Psoas muscle (tissue), 8 donors: ENCODE measurements around the gene MMP28. TPM values are rescaled to one million over a fixed set of nuclear protein-coding genes. Genes with fewer than 3 reads are reported as not detected.

Source experiments
- ATAC-seq, 4 donors: fragments of 200-7000 bp; cut with Tn5 transposase; one replicate each; pipeline ENCODE4 v1.9.1; 2020; ENCODE audit warnings: moderate library complexity in 3 of 4, mild to moderate bottlenecking in 2 of 4
- DNase-seq, 2 donors: peaks; one replicate each; pipeline ENCODE4 v3.0.0-alpha.2; 2020
- H3K27ac ChIP-seq: fragments of 200-600 bp; one replicate; pipeline ENCODE4 v1.8.0; 2022
- H3K27me3 ChIP-seq, 3 donors: fragments of 200-600 bp in 1 of 3; one replicate each; pipeline versions ENCODE4 v1.6.1 to v1.8.0; 2013 to 2022; ENCODE audit warnings: low read length in 2 of 3, mild to moderate bottlenecking in 2 of 3, moderate library complexity in 1 of 3; ENCODE audit not compliant: insufficient read depth in 3 of 3
- H3K36me3 ChIP-seq, 2 donors: fragments of 200-600 bp in 1 of 2; one replicate each; pipeline versions ENCODE4 v1.6.1 to v1.8.0; 2013 to 2022; ENCODE audit warnings: low read depth in 1 of 2, mild to moderate bottlenecking in 1 of 2, moderate library complexity in 1 of 2; ENCODE audit not compliant: insufficient read depth in 1 of 2
- H3K4me1 ChIP-seq: fragments of 200-600 bp; one replicate; pipeline ENCODE4 v1.8.0; 2022
- H3K4me3 ChIP-seq: fragments of 200-600 bp; one replicate; pipeline ENCODE4 v1.8.0; 2022; ENCODE audit warnings: mild to moderate bottlenecking
- H3K9me3 ChIP-seq: fragments of 200-600 bp; one replicate; pipeline ENCODE4 v1.8.0; 2022
- WGBS, 3 donors: extraction: QIAGEN DNeasy Blood & Tissue Kit; methylation state at CpG; one replicate each; pipeline versions ENCODE4 v1.1.6 to v1.1.7; 2013; 5-methylcytosine and 5-hydroxymethylcytosine counted together
- intact Hi-C, 2 donors: fragments of 100-400 bp; cut with DNase I; formaldehyde crosslinking; loops; one replicate each; pipeline versions ENCODE4 v1.11.0 to v1.14.2; 2022
- polyA plus RNA-seq, 3 donors: library from polyadenylated mRNA; stranded (reverse); fragments of 200-250 nt; gene quantifications; one replicate each; pipeline ENCODE4 v1.2.3, GENCODE V29; 2013
- total RNA-seq, 4 donors: library from RNA; stranded (reverse); fragmentation: NEBNext Ultra II Directional in 2 of 4; extraction: Animal tissue kit (Norgen Biotek cat#: 25700) in 2 of 4; gene quantifications; one replicate each; pipeline versions ENCODE4 v1.2.1 to v1.2.4, GENCODE V29; 2021 to 2023
- TF ChIP-seq, protein P1 (sequence below): fragments of 200-600 bp; IDR thresholded peaks from one replicate; pipeline ENCODE4 v1.8.0; 2022; ENCODE audit warnings: antibody characterized with exemption
- donor health status: healthy with polysubstance abuse.
- donor health status: DM: no; HTN: no; CAD: no; lungs with moderate emphysema.
- donor health status: Bipolar disorder and iron deficiency.
- donor health status: healthy.
- donor health status: DM: yes; HTN: yes; CAD: no.
- donor health status: DM: no; HTN: no; CAD: no.
- donor health status: DM: no; HTN: no; CAD: no.
- donor health status: DM: yes; HTN: yes; CAD: no.

MMP28 gene
- total and polyA plus RNA-seq, 7 donors = 0.61 to 5.5 (median 1.7) TPM

GRCh38 chr17:35723735-35724134 is 71.7 kb downstream of the MMP28 start:
- H3K4me1 ChIP-seq = peaks cover 7% of the 10 kb centered on the region
- no peaks in the 10 kb centered on the region for H3K27me3 ChIP-seq
- DNase-seq = no peak
- intact Hi-C loops = no loop called here
- H3K27ac ChIP-seq = no peak overlapping the region
- WGBS, 3 donors = 96 to 98% (median 98%) methylated on average over 2 of the region's 2 CpGs
- no peaks in the 10 kb centered on the region for H3K9me3 ChIP-seq
- H3K4me3 ChIP-seq = no peak overlapping the region
- H3K36me3 ChIP-seq = peaks cover 10 to 60% of the 10 kb centered on the region in 2 donors
- no peak for ATAC-seq
- TF ChIP-seq, protein P1, sequence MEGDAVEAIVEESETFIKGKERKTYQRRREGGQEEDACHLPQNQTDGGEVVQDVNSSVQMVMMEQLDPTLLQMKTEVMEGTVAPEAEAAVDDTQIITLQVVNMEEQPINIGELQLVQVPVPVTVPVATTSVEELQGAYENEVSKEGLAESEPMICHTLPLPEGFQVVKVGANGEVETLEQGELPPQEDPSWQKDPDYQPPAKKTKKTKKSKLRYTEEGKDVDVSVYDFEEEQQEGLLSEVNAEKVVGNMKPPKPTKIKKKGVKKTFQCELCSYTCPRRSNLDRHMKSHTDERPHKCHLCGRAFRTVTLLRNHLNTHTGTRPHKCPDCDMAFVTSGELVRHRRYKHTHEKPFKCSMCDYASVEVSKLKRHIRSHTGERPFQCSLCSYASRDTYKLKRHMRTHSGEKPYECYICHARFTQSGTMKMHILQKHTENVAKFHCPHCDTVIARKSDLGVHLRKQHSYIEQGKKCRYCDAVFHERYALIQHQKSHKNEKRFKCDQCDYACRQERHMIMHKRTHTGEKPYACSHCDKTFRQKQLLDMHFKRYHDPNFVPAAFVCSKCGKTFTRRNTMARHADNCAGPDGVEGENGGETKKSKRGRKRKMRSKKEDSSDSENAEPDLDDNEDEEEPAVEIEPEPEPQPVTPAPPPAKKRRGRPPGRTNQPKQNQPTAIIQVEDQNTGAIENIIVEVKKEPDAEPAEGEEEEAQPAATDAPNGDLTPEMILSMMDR = no peak

GRCh38 chr17:35717475-35717874 is 78.0 kb downstream of the MMP28 start:
- WGBS, 3 donors = 36 to 46% (median 37%) methylated on average over 2 of the region's 2 CpGs
- Histone ChIP-seq H3K27me3 (no peaks in the 10 kb centered on the region), H3K4me1 (peaks cover 44% of the 10 kb centered on the region), H3K4me3 (no peak overlapping the region), H3K27ac (peak overlapping the region; percentile 60), H3K9me3 (no peaks in the 10 kb centered on the region), H3K36me3 (peaks cover 3 to 39% of the 10 kb centered on the region in 2 donors)
- TF ChIP-seq, protein P1 = no peak
- intact Hi-C loops = no loop called here
- no peak for DNase-seq
- ATAC-seq = peak in 1 of 4 donors; percentile 26

- ATAC-seq (peak in 3 of 4 donors; percentile 47 to 62 (median 61)), DNase-seq (no peak)
- 39 to 46% (median 43%) methylated on average over 4 of the region's 4 CpGs for WGBS, 3 donors
- Histone ChIP-seq H3K36me3 (peaks cover 3 to 35% of the 10 kb centered on the region in 2 donors), H3K27ac (peak overlapping the region; percentile 60), H3K27me3 (no peaks in the 10 kb centered on the region), H3K9me3 (no peaks in the 10 kb centered on the region), H3K4me3 (no peak overlapping the region), H3K4me1 (peaks cover 46% of the 10 kb centered on the region)
- intact Hi-C loops = no loop called here
- TF ChIP-seq, protein P1 = no peak
Measured at GRCh38 chr17:35716897-35717465, 78.5 kb downstream of the MMP28 start.

GRCh38 chr17:35716173-35716572 is 79.3 kb downstream of the MMP28 start:
- Histone ChIP-seq H3K27ac (peak overlapping the region; percentile 60), H3K36me3 (peaks cover 3 to 27% of the 10 kb centered on the region in 2 donors), H3K4me3 (no peak overlapping the region), H3K9me3 (no peaks in the 10 kb centered on the region), H3K27me3 (no peaks in the 10 kb centered on the region), H3K4me1 (peaks cover 46% of the 10 kb centered on the region)
- no peak for DNase-seq
- TF ChIP-seq, protein P1 = no peak
- 56 to 82% (median 58%) methylated on average over 3 of the region's 3 CpGs for WGBS, 3 donors
- intact Hi-C loops = no loop called here
- ATAC-seq = peak in 1 of 4 donors; percentile 3

Other genes with a start within 250 kb of the MMP28 start
- gene SLFN14, start 234.8 kb downstream of the MMP28 start, total RNA-seq = under 1 TPM in 1 of 4 donors, not detected in 3; 0.12 TPM
- under 1 TPM in 1 of 3 donors, not detected in 2; 0.01 TPM for gene SLFN14, start 234.8 kb downstream of the MMP28 start, polyA plus RNA-seq
- 10 to 100 TPM in 1 of 4 donors, 1 to 10 TPM in 3; 4.1 to 11.7 (median 6.6) TPM for gene PEX12, start 217.1 kb downstream of the MMP28 start, total RNA-seq
- 10 to 100 TPM in 1 of 3 donors, 1 to 10 TPM in 2; 3.1 to 11.5 (median 3.6) TPM for gene PEX12, start 217.1 kb downstream of the MMP28 start, polyA plus RNA-seq
- 10 to 100 TPM; 63.2 to 92.4 (median 84.7) TPM for gene AP2B1, start 208.3 kb downstream of the MMP28 start, total RNA-seq
- gene AP2B1, start 208.3 kb downstream of the MMP28 start, polyA plus RNA-seq = 10 to 100 TPM; 20.0 to 44.7 (median 37.5) TPM
- 10 to 100 TPM in 1 of 4 donors, 1 to 10 TPM in 3; 5.3 to 10.1 (median 6.9) TPM for gene RASL10B, start 64.0 kb downstream of the MMP28 start, total RNA-seq
- 10 to 100 TPM in 1 of 3 donors, 1 to 10 TPM in 2; 3.4 to 10.7 (median 6.6) TPM for gene RASL10B, start 64.0 kb downstream of the MMP28 start, polyA plus RNA-seq
- under 1 TPM in 3 of 4 donors, not detected in 1; 0.09 to 0.27 (median 0.10) TPM for gene GAS2L2, start 42.4 kb downstream of the MMP28 start, total RNA-seq
- under 1 TPM; 0.04 to 0.19 (median 0.15) TPM for gene GAS2L2, start 42.4 kb downstream of the MMP28 start, polyA plus RNA-seq
- gene C17orf50, start 34.8 kb downstream of the MMP28 start, total RNA-seq = not detected
- under 1 TPM in 1 of 3 donors, not detected in 2; 0.08 TPM for gene C17orf50, start 34.8 kb downstream of the MMP28 start, polyA plus RNA-seq
- 100 to 1,000 TPM; 101 to 141 (median 125) TPM for gene TAF15, start 13.8 kb upstream of the MMP28 start, total RNA-seq
- gene TAF15, start 13.8 kb upstream of the MMP28 start, polyA plus RNA-seq = 100 to 1,000 TPM in 1 of 3 donors, 10 to 100 TPM in 2; 51.9 to 105 (median 65.2) TPM
- gene HEATR9, start 73.2 kb upstream of the MMP28 start, total RNA-seq = not detected
- not detected for gene HEATR9, start 73.2 kb upstream of the MMP28 start, polyA plus RNA-seq
- 1 to 10 TPM in 3 of 4 donors, under 1 TPM in 1; 0.77 to 2.6 (median 1.6) TPM for gene CCL5, start 84.7 kb upstream of the MMP28 start, total RNA-seq
- gene CCL5, start 84.7 kb upstream of the MMP28 start, polyA plus RNA-seq = under 1 TPM; 0.38 to 0.42 (median 0.39) TPM
- gene RDM1, start 135.1 kb upstream of the MMP28 start, total RNA-seq = not detected
- gene RDM1, start 135.1 kb upstream of the MMP28 start, polyA plus RNA-seq = not detected
- gene LYZL6, start 148.1 kb upstream of the MMP28 start, total RNA-seq = not detected
- gene LYZL6, start 148.1 kb upstream of the MMP28 start, polyA plus RNA-seq = not detected
- gene CCL16, start 185.9 kb upstream of the MMP28 start, total RNA-seq = not detected
- under 1 TPM in 1 of 3 donors, not detected in 2; 0.04 TPM for gene CCL16, start 185.9 kb upstream of the MMP28 start, polyA plus RNA-seq
- gene CCL14, start 191.1 kb upstream of the MMP28 start, total RNA-seq = 10 to 100 TPM in 2 of 4 donors, 1 to 10 TPM in 2; 4.2 to 13.1 (median 9.6) TPM
- gene CCL14, start 191.1 kb upstream of the MMP28 start, polyA plus RNA-seq = 10 to 100 TPM; 10.8 to 42.2 (median 19.9) TPM
- not detected for gene CCL15, start 205.9 kb upstream of the MMP28 start, total RNA-seq
- gene CCL15, start 205.9 kb upstream of the MMP28 start, polyA plus RNA-seq = not detected
- gene CCL23, start 222.3 kb upstream of the MMP28 start, total RNA-seq = not detected
- under 1 TPM; 0.18 to 0.47 (median 0.38) TPM for gene CCL23, start 222.3 kb upstream of the MMP28 start, polyA plus RNA-seq